Epithelial cell of esophagus (primary cell): Measurements from ENCODE around the gene CERS6.

Experiments used
- DNase-seq: peaks from one replicate; pipeline ENCODE4 v3.0.0; 2010; ENCODE audit warnings: low read depth
- H3K4me3 ChIP-seq: 2 replicates; pipeline ENCODE4 v1.5.1; 2011; ENCODE audit warnings: mild to moderate bottlenecking, low read length, control low read depth
- CTCF ChIP-seq: IDR thresholded peaks from 2 replicates; pipeline ENCODE4 v1.5.1; 2011; ENCODE audit warnings: low read depth, mild to moderate bottlenecking, low read length, control low read depth, inconsistent platforms; ENCODE audit not compliant: insufficient read depth; ENCODE audit errors: missing control alignments

The CERS6 gene

GRCh38 chr2:168475636-168476035, 19.6 kb downstream of the CERS6 start:
- H3K4me3 ChIP-seq: no peak overlapping the region
- peak; percentile 80 for DNase-seq
- no peak for TF ChIP-seq CTCF

DNA sequence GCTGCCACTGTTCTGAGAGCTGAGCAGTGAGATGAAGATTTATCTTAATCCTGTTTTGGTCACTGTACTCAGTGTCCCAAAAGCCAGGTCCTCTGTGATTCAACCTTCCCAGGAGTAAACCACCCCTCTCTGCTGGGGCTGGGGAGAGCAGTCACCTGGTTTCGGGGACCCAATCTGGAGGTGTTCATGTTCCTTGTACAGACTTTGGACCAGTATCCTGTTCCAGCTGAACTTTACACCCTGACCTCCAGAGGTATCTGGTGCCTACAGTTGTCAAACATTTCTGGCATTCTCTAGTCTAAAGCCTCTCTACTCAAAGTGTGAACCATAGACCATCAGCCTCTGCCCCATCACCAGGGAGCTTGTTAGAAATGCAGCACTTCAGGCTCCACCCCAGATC, 22.1 kb downstream of the CERS6 start:
- H3K4me3 ChIP-seq: no peak overlapping the region
- DNase-seq: no peak
- no peak for TF ChIP-seq CTCF

DNA sequence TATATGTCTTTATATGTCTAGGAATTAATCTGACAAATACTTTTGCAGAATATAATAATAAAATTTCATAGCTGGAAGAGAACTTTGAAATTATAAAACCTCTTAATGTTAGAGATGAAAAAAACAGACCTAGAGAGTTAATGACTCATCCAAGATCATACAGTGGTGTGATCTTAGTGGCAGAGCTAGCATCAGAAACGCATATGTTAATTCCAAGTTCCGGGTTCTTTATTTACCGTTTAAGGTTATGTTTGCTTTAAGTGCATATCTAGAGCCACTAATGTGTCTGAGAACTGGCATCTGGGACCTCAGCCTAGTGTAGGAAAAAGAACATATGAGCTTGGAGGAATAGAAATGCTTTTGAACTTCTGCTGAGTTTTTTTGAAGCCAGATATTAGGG, 24.3 kb downstream of the CERS6 start:
- DNase-seq: no peak
- no peak overlapping the region for H3K4me3 ChIP-seq
- no peak for TF ChIP-seq CTCF

GRCh38 chr2:168480825-168481585, 24.9 kb downstream of the CERS6 start:
- H3K4me3 ChIP-seq: no peak overlapping the region
- DNase-seq: no peak
- TF ChIP-seq CTCF: no peak

DNA sequence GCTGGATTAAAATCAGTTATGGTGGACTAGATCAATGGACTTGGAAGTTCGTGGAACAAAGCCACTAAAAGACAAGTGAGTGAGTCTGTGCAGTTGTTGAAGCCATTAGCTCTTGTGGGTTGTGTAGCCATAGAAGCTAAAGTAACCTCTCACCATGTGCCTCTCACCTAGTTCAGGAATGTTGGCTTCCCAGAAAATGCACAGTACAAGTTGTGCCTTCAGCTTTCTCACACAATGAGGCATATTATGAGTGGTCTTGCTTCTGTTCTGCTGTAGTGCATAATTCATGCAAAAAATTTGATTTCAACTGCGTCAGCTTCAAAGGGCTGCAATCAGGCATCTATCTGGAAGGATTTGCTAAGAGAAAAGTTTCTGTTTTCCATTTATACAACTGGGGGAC, 26.2 kb downstream of the CERS6 start:
- no peak for DNase-seq
- H3K4me3 ChIP-seq: no peak overlapping the region
- no peak for TF ChIP-seq CTCF

GRCh38 chr2:168482952-168483831, 27.1 kb downstream of the CERS6 start:
- H3K4me3 ChIP-seq: no peak overlapping the region
- DNase-seq: no peak
- TF ChIP-seq CTCF: no peak

GRCh38 chr2:168486477-168486876, 30.4 kb downstream of the CERS6 start:
- no peak for DNase-seq
- no peak for TF ChIP-seq CTCF
- H3K4me3 ChIP-seq: no peak overlapping the region
